CD4-positive, CD25-positive, alpha-beta regulatory T cell (primary cell): Measurements from ENCODE around the gene ARL4A. TPM values are rescaled to one million over a fixed set of nuclear protein-coding genes. Genes with fewer than 3 reads are reported as not detected.

Experiments used
- ATAC-seq, 2 donors: fragments of 150-1000 bp; cut with Tn5 transposase; one replicate each; pipeline ENCODE4 v1.10.0; 2021; ENCODE audit warnings: low read depth in 2 of 2, moderate number of reproducible peaks in 2 of 2, moderate library complexity in 1 of 2
- DNase-seq, 3 donors: peaks; one replicate each; pipeline versions ENCODE4 v3.0.0 to v3.0.0-alpha.2; 2012 to 2022; ENCODE audit warnings: mixed read lengths in 1 of 3
- H3K27ac ChIP-seq: one replicate; pipeline ENCODE4 v1.7.0; 2013; ENCODE audit warnings: mild to moderate bottlenecking, low read length; ENCODE audit not compliant: insufficient read depth, poor library complexity, severe bottlenecking
- H3K27me3 ChIP-seq: one replicate; pipeline ENCODE4 v1.7.0; 2013; ENCODE audit warnings: low read length; ENCODE audit not compliant: control insufficient read depth, insufficient read depth
- H3K36me3 ChIP-seq: one replicate; pipeline ENCODE4 v1.7.0; 2013; ENCODE audit warnings: mild to moderate bottlenecking, low read length, moderate library complexity; ENCODE audit not compliant: control insufficient read depth, insufficient read depth
- H3K4me1 ChIP-seq: 2 replicates; pipeline ENCODE4 v1.7.0; 2013; ENCODE audit warnings: mild to moderate bottlenecking, low read length; ENCODE audit not compliant: insufficient read depth, control insufficient read depth, poor library complexity, severe bottlenecking
- H3K4me3 ChIP-seq: one replicate; pipeline ENCODE4 v1.7.0; 2013; ENCODE audit warnings: low read depth, mild to moderate bottlenecking, low read length, moderate library complexity
- H3K9me3 ChIP-seq, 2 experiments: 1 replicate in 1 of 2; 2 replicates in 1 of 2; pipeline ENCODE4 v1.7.0; 2013; ENCODE audit warnings: low read length in 2 of 2, mild to moderate bottlenecking in 1 of 2, moderate library complexity in 1 of 2; ENCODE audit not compliant: control insufficient read depth in 2 of 2
- H3K27ac Mint-ChIP-seq, 3 donors: one replicate each; pipeline ENCODE4 v1.8.0; 2020 to 2022; ENCODE audit warnings: mild to moderate bottlenecking in 3 of 3, mixed read lengths in 3 of 3, moderate library complexity in 2 of 3
- H3K27me3 Mint-ChIP-seq: one replicate; pipeline ENCODE4 v1.8.0; 2022; ENCODE audit warnings: mild to moderate bottlenecking, mixed read lengths
- H3K36me3 Mint-ChIP-seq: one replicate; pipeline ENCODE4 v1.8.0; 2020; ENCODE audit warnings: mixed read lengths
- H3K4me1 Mint-ChIP-seq, 4 donors: one replicate each; pipeline ENCODE4 v1.8.0; 2020 to 2022; ENCODE audit warnings: mixed read lengths in 4 of 4, mild to moderate bottlenecking in 1 of 4
- H3K4me3 Mint-ChIP-seq, 4 donors: one replicate each; pipeline ENCODE4 v1.8.0; 2020 to 2022; ENCODE audit warnings: mild to moderate bottlenecking in 4 of 4, mixed read lengths in 4 of 4, moderate library complexity in 3 of 4
- H3K9me3 Mint-ChIP-seq, 7 donors: one replicate each; pipeline ENCODE4 v1.8.0; 2020 to 2022; ENCODE audit warnings: mixed read lengths in 7 of 7, mild to moderate bottlenecking in 3 of 7, moderate library complexity in 2 of 7
- polyA plus RNA-seq, 4 donors: library from polyadenylated mRNA; unstranded; fragments of 300-500 nt; fragmentation: Illumina TruSeq; gene quantifications; one replicate each; pipeline ENCODE4 v1.2.3, GENCODE V29; 2021
- total RNA-seq: library from RNA; stranded (reverse); gene quantifications from one replicate; pipeline ENCODE4 v1.2.3, GENCODE V29; 2022

Gene ARL4A
- total and polyA plus RNA-seq, 5 donors from 2014 or later = 28.6 to 52.0 (median 34.1) TPM

GRCh38 chr7:12722636-12723605 lies 35.5 kb downstream of the ARL4A start:
- Mint-ChIP-seq H3K27ac (peak overlapping the region in 2 of 3 donors; percentile 6 to 18), H3K4me1 (peaks cover 0 to 18% (median 8%) of the 10 kb centered on the region in 4 donors), H3K36me3 (no peaks in the 10 kb centered on the region), H3K4me3 (no peak overlapping the region), H3K27me3 (no peaks in the 10 kb centered on the region), H3K9me3 (peaks cover 0 to 2% (median 0%) of the 10 kb centered on the region in 7 donors)
- DNase-seq (peak in 1 of 3 donors; percentile 81), ATAC-seq (peak; percentile 44 to 47)
- no peaks in the 10 kb centered on the region for H3K27me3 ChIP-seq
- H3K36me3 ChIP-seq = no peaks in the 10 kb centered on the region
- no peaks in the 10 kb centered on the region for H3K9me3 ChIP-seq
- H3K4me1 ChIP-seq = peaks cover 8% of the 10 kb centered on the region
- H3K4me3 ChIP-seq = no peak overlapping the region
- H3K27ac ChIP-seq = no peak overlapping the region

- no peaks in the 10 kb centered on the region for H3K9me3 ChIP-seq
- Mint-ChIP-seq H3K27me3 (no peaks in the 10 kb centered on the region), H3K4me1 (peaks cover 9 to 21% (median 13%) of the 10 kb centered on the region in 4 donors), H3K27ac (no peak overlapping the region), H3K9me3 (peaks cover 0 to 2% (median 0%) of the 10 kb centered on the region in 7 donors), H3K4me3 (no peak overlapping the region), H3K36me3 (no peaks in the 10 kb centered on the region)
- H3K36me3 ChIP-seq = no peaks in the 10 kb centered on the region
- no peak for ATAC-seq
- no peak overlapping the region for H3K27ac ChIP-seq
- no peak for DNase-seq
- H3K4me1 ChIP-seq = peaks cover 5% of the 10 kb centered on the region
- H3K4me3 ChIP-seq = no peak overlapping the region
- no peaks in the 10 kb centered on the region for H3K27me3 ChIP-seq
Observed at GRCh38 chr7:12725575-12726316, 38.3 kb downstream of the ARL4A start.

GRCh38 chr7:12726908-12727307 lies 39.5 kb downstream of the ARL4A start:
- Histone ChIP-seq H3K4me1 (peaks cover 17% of the 10 kb centered on the region), H3K9me3 (no peaks in the 10 kb centered on the region), H3K36me3 (no peaks in the 10 kb centered on the region), H3K27ac (no peak overlapping the region), H3K27me3 (no peaks in the 10 kb centered on the region), H3K4me3 (no peak overlapping the region)
- Mint-ChIP-seq H3K4me3 (no peak overlapping the region), H3K4me1 (peaks cover 15 to 29% (median 21%) of the 10 kb centered on the region in 4 donors), H3K9me3 (peaks cover 0 to 2% (median 0%) of the 10 kb centered on the region in 7 donors), H3K27ac (no peak overlapping the region), H3K27me3 (no peaks in the 10 kb centered on the region), H3K36me3 (no peaks in the 10 kb centered on the region)
- DNase-seq = no peak
- no peak for ATAC-seq

GRCh38 chr7:12727455-12728191 lies 40.2 kb downstream of the ARL4A start:
- Histone ChIP-seq H3K9me3 (no peaks in the 10 kb centered on the region), H3K36me3 (no peaks in the 10 kb centered on the region), H3K4me1 (peaks cover 23% of the 10 kb centered on the region), H3K4me3 (no peak overlapping the region), H3K27ac (no peak overlapping the region), H3K27me3 (no peaks in the 10 kb centered on the region)
- no peak overlapping the region for H3K4me3 Mint-ChIP-seq
- no peaks in the 10 kb centered on the region for H3K27me3 Mint-ChIP-seq
- DNase-seq (no peak), ATAC-seq (no peak)
- H3K4me1 Mint-ChIP-seq = peaks cover 13 to 31% (median 22%) of the 10 kb centered on the region in 4 donors
- peak overlapping the region in 2 of 3 donors; percentile 33 to 44 for H3K27ac Mint-ChIP-seq
- no peaks in the 10 kb centered on the region for H3K36me3 Mint-ChIP-seq
- peaks cover 0 to 2% (median 0%) of the 10 kb centered on the region in 7 donors for H3K9me3 Mint-ChIP-seq

- H3K9me3 Mint-ChIP-seq = peaks cover 0 to 2% (median 0%) of the 10 kb centered on the region in 7 donors
- no peaks in the 10 kb centered on the region for H3K27me3 ChIP-seq
- H3K36me3 Mint-ChIP-seq = no peaks in the 10 kb centered on the region
- no peak for ATAC-seq
- no peaks in the 10 kb centered on the region for H3K27me3 Mint-ChIP-seq
- peak overlapping the region in 1 of 3 donors; percentile 33 for H3K27ac Mint-ChIP-seq
- H3K4me3 Mint-ChIP-seq = no peak overlapping the region
- H3K27ac ChIP-seq = no peak overlapping the region
- no peak overlapping the region for H3K4me3 ChIP-seq
- H3K4me1 ChIP-seq = peaks cover 23% of the 10 kb centered on the region
- H3K4me1 Mint-ChIP-seq = peaks cover 10 to 27% (median 21%) of the 10 kb centered on the region in 4 donors
- H3K36me3 ChIP-seq = no peaks in the 10 kb centered on the region
- H3K9me3 ChIP-seq = no peaks in the 10 kb centered on the region
- DNase-seq = no peak
Observed at GRCh38 chr7:12728192-12728538, 40.7 kb downstream of the ARL4A start.

- H3K27ac ChIP-seq = no peak overlapping the region
- Mint-ChIP-seq H3K27me3 (no peaks in the 10 kb centered on the region), H3K27ac (no peak overlapping the region), H3K4me3 (no peak overlapping the region), H3K4me1 (peaks cover 11 to 37% (median 19%) of the 10 kb centered on the region in 4 donors), H3K9me3 (peaks cover 0 to 2% (median 0%) of the 10 kb centered on the region in 7 donors), H3K36me3 (no peaks in the 10 kb centered on the region)
- H3K36me3 ChIP-seq = no peaks in the 10 kb centered on the region
- no peak for ATAC-seq
- H3K4me1 ChIP-seq = peaks cover 23% of the 10 kb centered on the region
- DNase-seq = no peak
- H3K27me3 ChIP-seq = no peaks in the 10 kb centered on the region
- no peak overlapping the region for H3K4me3 ChIP-seq
- no peaks in the 10 kb centered on the region for H3K9me3 ChIP-seq
Observed at GRCh38 chr7:12729112-12729511, 41.7 kb downstream of the ARL4A start.

- H3K4me3 ChIP-seq = peak overlapping the region; percentile 51
- no peaks in the 10 kb centered on the region for H3K36me3 Mint-ChIP-seq
- no peaks in the 10 kb centered on the region for H3K36me3 ChIP-seq
- DNase-seq (no peak), ATAC-seq (no peak)
- H3K27ac Mint-ChIP-seq = peak overlapping the region; percentile 61 to 85 (median 70)
- no peaks in the 10 kb centered on the region for H3K9me3 ChIP-seq
- H3K27me3 ChIP-seq = no peaks in the 10 kb centered on the region
- H3K4me3 Mint-ChIP-seq = peak overlapping the region in 2 of 4 donors; percentile 12 to 30
- peaks cover 0 to 2% (median 0%) of the 10 kb centered on the region in 7 donors for H3K9me3 Mint-ChIP-seq
- H3K27me3 Mint-ChIP-seq = no peaks in the 10 kb centered on the region
- H3K4me1 ChIP-seq = peaks cover 23% of the 10 kb centered on the region
- H3K27ac ChIP-seq = no peak overlapping the region
- peaks cover 16 to 46% (median 30%) of the 10 kb centered on the region in 4 donors for H3K4me1 Mint-ChIP-seq
Observed at GRCh38 chr7:12730523-12730922, 43.1 kb downstream of the ARL4A start.
